HG02885 (cell line): ENCODE measurements around the gene RNFT1.
"Not testable (repeated sequence)": the region's sequence is repeated elsewhere in the genome, so short reads cannot be mapped to it uniquely, and the experiment has no call there.

Source experiments
- ATAC-seq: cut with Tn5 transposase; IDR thresholded peaks from one replicate; pipeline ENCODE4 v1.9.1; 2021; ENCODE audit warnings: mild to moderate bottlenecking; ENCODE audit not compliant: unreplicated experiment, poor library complexity

RNFT1 gene

DNA sequence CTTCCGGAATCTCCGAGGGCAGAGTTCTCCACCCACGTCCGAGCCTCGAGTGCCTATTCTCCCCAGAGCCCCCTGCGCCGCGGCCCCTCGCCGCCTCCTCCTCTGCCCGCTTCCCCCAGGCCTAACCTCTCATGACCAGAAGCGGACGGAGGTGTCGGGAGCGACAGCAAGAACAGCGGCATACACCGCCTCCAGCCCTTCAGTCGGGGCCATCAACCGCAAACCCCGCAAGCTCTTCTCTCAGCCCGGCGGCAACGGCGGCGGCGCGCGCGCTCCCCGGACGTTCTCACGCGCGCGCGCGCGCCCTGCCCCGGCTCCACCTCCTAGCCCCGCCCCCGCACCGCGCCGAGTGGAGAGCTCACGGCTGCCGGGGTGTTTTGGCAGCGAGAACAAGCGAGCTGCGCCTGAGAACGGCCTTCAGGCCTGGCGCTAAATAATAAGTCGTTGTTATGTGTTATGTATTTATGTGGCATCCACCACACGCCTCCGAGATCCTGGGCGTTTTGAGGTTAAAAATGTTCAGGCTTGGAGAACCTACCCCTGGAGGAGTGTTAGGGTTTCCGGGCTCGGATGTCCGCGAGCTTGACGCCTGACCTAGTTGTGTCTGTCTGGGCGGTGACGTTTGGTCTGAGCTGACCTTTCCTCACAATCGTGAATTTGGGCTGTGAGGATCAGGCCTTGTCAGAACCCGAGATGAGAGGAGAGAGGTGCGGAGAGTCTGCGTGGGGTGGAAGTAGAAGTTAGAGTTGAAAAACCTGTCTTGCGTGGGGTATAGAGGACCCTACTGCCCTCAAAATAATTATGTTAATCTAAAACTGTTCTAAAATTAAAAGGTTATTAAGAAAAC, at the start of gene RNFT1:
RNFT1 (minus strand) TSS at position 259 of the 847 bp plus-strand sequence; CDS start at position 182, 77 bp downstream.
- ATAC-seq: peak; percentile 84

- not testable (repeated sequence) for ATAC-seq
These were observed 44.8 kb upstream of the RNFT1 start for GRCh38 chr17:60009326-60009725.

DNA sequence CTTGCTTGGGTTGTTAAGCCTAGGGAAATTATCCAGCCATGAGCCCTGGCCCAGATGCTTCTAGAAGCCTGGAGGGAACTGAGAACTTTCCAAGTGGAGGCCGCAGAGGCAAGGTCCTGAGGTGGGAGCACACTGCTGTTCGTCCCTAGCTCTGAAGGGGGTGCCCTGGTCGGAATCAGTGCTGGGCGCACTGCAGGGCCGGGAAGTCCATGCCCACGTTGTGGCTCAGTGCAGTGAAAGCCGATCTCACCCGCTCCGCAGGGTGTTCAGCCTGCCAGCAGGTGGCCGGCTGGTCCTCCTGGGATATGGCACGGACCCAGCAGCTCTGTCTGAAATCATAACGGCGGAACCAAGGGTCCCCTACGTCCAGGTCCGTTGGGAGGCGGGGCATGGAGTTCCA, 43.8 kb upstream of the RNFT1 start:
- ATAC-seq: not testable (repeated sequence)

DNA sequence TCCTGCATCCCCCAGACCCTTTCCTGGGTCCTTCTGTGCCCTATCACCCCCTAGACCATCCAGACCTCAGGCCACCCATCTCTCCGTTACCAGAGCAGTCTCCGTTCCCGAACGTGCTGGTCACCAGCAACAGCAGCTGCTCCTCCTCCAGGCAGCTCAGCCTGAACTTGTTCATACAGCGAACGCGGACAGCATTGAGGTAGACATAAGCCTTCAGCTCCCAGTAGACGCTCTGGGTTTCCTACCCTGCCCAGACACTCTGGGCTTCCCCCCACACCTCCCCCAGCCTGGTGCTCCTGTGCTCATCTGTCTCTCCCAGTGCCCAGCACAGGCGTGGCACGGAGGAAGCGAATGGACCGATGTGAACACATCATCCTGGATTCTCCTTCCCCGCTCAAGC, 41.6 kb upstream of the RNFT1 start:
- no peak for ATAC-seq

GRCh38 chr17:60004561-60004960, 40.0 kb upstream of the RNFT1 start:
- ATAC-seq: not testable (repeated sequence)

- ATAC-seq: not testable (repeated sequence)
These were observed 37.9 kb upstream of the RNFT1 start for GRCh38 chr17:60002405-60002804.

DNA sequence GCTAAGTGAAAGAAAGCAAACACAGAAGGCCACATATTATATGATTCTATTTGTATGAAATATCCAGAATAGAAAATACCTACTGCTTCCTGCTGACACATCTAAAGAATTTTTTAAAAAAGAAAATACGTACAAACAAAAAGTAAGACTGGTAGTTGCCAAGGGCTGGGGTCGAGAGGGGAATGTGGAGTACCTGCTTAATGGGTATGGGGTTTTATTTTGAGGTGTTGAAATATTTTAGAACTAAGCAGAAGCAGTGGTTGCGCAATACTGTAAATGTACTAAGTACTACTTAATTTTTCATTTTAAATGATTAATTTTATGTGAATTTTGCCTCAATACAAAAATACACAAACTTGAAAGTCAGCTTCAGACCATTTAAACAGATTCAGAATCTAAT, 32.1 kb upstream of the RNFT1 start:
- ATAC-seq: not testable (repeated sequence)

- not testable (repeated sequence) for ATAC-seq
These were observed 10.6 kb upstream of the RNFT1 start for GRCh38 chr17:59975166-59975565.

- not testable (repeated sequence) for ATAC-seq
These were observed 8.9 kb upstream of the RNFT1 start for GRCh38 chr17:59973483-59973882.

DNA sequence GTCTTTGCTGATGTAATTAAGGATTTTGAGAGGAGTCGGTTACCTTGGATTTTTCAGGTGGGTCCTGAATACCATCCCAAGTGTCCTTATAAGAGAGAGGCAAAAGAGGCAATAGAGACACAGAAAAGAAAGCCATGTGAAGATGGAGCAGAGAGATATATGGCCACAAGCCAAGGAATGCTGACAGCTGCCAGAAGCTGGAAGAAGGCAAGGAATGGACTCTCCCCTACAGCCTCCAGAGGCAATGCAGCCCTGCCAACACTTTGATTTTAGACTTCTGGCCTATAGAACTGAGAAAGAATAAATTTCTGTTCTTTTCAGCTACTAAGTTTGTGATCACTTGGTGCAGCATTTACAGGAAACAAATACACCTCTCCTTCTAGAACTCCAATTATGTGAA, 8.2 kb upstream of the RNFT1 start:
- ATAC-seq: no peak

- not testable (repeated sequence) for ATAC-seq
These were observed 7.2 kb upstream of the RNFT1 start for GRCh38 chr17:59971771-59972170.

DNA sequence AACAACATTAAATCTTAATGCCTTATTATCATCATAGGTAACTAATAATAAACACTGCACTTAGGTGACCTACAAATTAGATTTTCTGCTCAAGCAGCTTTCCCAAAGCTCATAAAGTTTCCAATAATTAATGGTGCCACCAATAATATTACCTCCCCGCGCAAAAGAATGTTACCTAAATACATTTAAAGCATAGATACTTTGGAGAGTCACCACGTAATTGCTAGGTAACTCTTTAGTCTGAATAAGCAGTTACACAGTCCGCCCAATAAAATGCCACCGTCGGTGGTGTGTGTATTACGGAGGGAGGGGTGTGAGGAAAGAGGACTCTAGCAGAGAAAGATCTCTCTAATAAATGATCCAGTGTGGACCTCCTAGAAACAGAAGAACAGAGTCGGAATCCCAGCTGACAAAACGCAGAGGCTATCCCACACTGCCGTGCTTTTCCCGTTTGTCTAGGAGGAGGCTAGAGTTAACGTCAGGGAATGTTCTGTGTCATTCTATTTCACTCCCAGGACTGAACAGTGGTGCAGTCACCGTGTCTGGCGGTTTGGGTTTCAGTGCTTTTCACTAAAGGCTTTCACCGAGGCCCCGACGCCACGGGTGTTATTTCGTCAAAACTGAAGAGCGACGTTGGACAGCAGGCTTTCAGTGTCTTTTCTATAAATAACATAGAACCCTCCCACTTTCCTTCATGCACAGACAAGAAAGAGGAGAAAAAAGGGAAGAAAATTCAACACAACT, 630 bp downstream of the RNFT1 start:
- peak; percentile 49 for ATAC-seq

GRCh38 chr17:59962739-59963318, 1.7 kb downstream of the RNFT1 start:
- no peak for ATAC-seq

DNA sequence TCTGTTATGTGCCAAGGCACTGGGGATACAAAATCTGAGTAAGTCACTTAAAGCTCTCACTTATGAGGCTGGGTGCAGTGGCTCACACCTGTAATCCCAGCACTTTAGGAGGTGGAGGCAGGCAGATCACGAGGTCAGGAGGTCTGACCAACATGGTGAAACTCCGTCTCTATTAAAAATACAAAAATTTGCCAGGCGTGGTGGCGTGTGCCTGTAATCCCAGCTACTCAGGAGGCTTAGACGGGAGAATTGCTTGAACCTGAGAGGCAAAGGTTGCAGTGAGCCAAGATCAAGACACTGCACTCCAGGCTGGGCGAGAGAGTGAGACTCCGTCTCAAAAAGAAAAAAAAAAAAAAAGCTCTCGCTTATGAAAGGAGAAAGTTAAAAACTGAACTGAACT, 5.0 kb downstream of the RNFT1 start:
- ATAC-seq: not testable (repeated sequence)

DNA sequence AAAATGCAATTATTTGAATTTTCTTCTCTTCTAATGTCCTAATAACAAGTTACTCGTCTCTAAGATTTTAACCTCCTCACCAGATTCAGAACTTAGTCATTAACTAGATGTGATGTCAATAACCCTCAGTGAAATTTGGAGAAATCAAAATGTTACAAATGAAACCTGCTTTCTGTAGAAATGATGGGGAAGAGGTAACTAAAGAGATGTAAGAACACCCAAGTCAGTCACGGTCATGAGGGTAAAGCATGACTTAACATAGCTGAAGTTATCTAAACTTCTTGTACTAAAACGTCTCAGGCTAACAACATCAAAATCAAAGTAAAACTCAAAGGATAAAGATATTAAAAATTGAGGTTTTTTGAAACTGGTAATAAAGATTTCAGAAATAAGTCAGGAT, 9.7 kb downstream of the RNFT1 start:
- no peak for ATAC-seq

GRCh38 chr17:59950049-59950448, 14.5 kb downstream of the RNFT1 start:
- no peak for ATAC-seq

DNA sequence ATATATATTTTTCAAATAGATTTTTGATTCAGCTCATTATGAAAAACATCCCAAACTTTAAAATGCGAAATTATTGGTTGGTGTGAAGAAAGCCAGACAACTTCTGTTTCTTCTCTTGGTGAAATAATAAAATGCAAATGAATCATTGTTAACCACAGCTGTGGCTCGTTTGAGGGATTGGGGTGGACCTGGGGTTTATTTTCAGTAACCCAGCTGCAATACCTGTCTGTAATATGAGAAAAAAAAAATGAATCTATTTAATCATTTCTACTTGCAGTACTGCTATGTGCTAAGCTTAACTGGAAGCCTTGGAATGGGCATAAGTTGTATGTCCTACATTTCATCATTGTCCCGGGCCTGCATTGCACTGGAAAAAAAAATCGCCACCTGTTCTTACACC, 17.2 kb downstream of the RNFT1 start:
- ATAC-seq: not testable (repeated sequence)

DNA sequence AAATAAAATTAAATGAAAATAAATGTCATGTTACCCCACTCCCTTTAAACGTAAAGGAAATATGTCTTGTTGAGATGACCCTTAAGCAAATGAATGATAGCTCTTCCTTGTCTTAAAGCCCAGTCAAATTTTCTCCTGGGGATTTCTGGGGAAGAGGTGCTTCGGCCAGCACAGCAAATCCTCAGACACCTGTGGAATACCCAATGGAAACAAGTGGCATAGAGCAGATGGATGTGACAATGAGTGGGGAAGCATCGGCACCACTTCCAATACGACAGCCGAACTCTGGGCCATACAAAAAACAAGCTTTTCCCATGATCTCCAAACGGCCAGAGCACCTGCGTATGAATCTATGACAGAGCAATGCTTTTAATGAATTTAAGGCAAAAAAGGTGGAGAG, 18.1 kb downstream of the RNFT1 start:
- ATAC-seq: not testable (repeated sequence)

GRCh38 chr17:59941131-59941530, 23.4 kb downstream of the RNFT1 start:
- no peak for ATAC-seq

DNA sequence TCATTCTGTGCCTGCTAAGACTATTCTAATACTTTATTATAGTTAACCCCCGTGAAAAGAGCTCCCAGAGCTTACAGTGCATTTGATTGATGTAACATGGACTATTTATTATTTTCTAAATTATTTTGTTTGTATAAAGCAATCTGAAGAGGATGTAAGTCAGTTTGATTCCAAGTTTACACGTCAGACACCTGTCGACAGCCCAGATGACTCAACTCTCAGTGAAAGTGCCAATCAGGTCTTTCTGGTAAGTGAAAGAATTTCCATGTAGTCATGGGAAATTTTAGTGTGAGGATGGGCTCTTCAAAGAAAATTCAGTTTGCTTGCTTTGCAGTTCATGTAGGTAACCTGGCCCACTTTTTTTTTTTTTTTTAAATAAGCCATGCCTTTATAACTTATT, 23.8 kb downstream of the RNFT1 start:
- not testable (repeated sequence) for ATAC-seq

DNA sequence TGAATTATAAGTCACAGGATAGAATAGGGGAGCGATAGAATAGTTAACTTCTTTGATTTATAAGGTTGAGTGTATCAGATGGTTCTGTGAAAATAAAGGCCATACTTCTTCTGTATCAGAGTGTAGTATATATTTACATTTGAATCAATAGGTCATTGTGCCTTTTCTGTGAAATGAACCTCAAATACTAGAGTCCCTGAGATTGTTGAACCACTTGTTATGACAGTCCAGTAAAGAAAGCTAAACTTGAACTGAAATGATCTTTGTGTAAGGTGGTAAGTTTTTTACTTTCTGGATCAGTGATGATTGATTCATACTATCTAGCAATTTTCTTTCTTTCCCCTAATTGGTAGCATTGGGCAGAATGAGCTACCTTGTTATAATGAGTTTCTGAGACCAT, 31.2 kb downstream of the RNFT1 start:
- ATAC-seq: not testable (repeated sequence)
